HEK293T (cell line): Measurements from ENCODE around the gene FGR.

Experiments
- BHLHE40 ChIP-seq: fragments of 450-650 bp; IDR thresholded peaks from 2 replicates; pipeline ENCODE4 v1.6.1; 2016; ENCODE audit warnings: mild to moderate bottlenecking, moderate library complexity, borderline replicate concordance
- ELF4 ChIP-seq: fragments of 450-650 bp; IDR thresholded peaks from 2 replicates; pipeline ENCODE4 v1.6.1; 2017; ENCODE audit warnings: antibody characterized with exemption
- FOXK2 ChIP-seq: fragments of 450-650 bp; IDR thresholded peaks from 2 replicates; pipeline ENCODE4 v1.6.1; 2016; ENCODE audit warnings: mild to moderate bottlenecking
- NFRKB ChIP-seq: fragments of 450-650 bp; IDR thresholded peaks from 2 replicates; pipeline ENCODE4 v1.6.1; 2016; ENCODE audit warnings: mild to moderate bottlenecking, moderate library complexity
- SUZ12 ChIP-seq: fragments of 450-650 bp; IDR thresholded peaks from 2 replicates; pipeline ENCODE4 v1.6.1; 2016; ENCODE audit warnings: mild to moderate bottlenecking

- TF ChIP-seq BHLHE40 (no peak), SUZ12 (no peak), ELF4 (no peak), NFRKB (no peak), FOXK2 (no peak)
These were observed 15.2 kb upstream of the FGR start for GRCh38 chr1:27650171-27650538.
